Astrocyte (in vitro differentiated cells and primary cell): ENCODE data around the gene KRTAP15-1.

ENCODE experiments used
- EZH2 ChIP-seq: IDR thresholded peaks from 2 replicates; pipeline ENCODE4 v1.6.1; 2012; ENCODE audit warnings: mild to moderate bottlenecking, low read length, inconsistent platforms; ENCODE audit not compliant: insufficient read depth
- TF ChIP-seq, protein P1 (sequence below): IDR thresholded peaks from 2 replicates; pipeline ENCODE4 v1.5.1; 2011; ENCODE audit warnings: low read depth, mild to moderate bottlenecking, inconsistent platforms, low read length, moderate library complexity; ENCODE audit not compliant: insufficient read depth

DNA sequence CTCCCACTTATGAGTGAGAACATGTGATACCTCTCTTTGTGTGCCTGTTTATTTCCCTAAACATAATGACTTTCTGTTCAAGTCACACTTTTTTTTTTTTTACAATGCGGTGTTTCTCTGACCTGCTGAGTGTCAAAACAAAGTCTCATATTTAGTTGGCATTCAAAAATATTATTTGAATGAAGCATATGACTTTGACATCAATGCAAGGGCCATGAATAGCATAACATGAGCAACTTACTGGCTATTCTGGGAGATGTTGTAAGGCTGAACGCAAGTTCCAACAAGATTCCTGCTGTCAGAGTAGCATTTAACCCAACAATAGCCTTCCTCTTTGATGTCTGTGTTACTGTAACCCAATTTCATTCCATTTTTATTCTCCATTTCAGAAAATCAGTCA lies 42.1 kb downstream of the KRTAP15-1 start:
- TF ChIP-seq, protein P1, sequence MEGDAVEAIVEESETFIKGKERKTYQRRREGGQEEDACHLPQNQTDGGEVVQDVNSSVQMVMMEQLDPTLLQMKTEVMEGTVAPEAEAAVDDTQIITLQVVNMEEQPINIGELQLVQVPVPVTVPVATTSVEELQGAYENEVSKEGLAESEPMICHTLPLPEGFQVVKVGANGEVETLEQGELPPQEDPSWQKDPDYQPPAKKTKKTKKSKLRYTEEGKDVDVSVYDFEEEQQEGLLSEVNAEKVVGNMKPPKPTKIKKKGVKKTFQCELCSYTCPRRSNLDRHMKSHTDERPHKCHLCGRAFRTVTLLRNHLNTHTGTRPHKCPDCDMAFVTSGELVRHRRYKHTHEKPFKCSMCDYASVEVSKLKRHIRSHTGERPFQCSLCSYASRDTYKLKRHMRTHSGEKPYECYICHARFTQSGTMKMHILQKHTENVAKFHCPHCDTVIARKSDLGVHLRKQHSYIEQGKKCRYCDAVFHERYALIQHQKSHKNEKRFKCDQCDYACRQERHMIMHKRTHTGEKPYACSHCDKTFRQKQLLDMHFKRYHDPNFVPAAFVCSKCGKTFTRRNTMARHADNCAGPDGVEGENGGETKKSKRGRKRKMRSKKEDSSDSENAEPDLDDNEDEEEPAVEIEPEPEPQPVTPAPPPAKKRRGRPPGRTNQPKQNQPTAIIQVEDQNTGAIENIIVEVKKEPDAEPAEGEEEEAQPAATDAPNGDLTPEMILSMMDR = no peak
- TF ChIP-seq EZH2 = no peak
